ENCODE data around the gene CERCAM.

CERCAM gene

DNA sequence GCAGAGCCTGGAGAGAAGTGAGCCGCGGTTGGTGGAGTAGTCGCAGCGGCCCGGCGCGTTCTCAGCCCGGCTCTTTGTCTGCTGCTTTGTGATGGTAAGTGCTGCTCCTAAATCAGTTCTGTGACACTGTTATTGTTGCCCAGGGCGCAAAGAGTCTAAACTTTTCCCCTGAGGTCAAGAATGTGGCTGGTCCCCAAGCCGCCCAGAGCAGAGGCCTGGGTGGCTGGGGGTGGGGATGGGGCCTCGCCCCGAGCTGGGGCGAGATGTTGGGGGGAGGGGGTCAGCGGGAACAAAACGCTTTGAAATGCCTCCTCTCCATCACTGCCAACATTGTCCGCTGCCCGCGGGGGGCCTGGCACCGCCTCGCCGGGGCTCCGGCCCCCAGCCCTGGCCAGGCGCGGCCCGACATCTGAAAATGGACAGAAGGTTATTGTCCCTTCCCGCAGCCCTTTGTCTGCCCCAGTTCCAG lies 11.7 kb upstream of the CERCAM start:
- Histone ChIP-seq H3K9ac (ENCODE audit: low read depth, low read length, poor library complexity, severe bottlenecking) (no peak overlapping the region), H3F3A (ENCODE audit: low read depth) (no peaks in the 10 kb centered on the region), H3K4me2 (ENCODE audit: low read depth, low read length, poor library complexity, severe bottlenecking) (no peak overlapping the region), H4K20me1 (ENCODE audit: insufficient read depth, low read length, poor library complexity, severe bottlenecking) (no peaks in the 10 kb centered on the region), H3K79me2 (ENCODE audit: insufficient read depth, low read length) (no peaks in the 10 kb centered on the region), H3K27me3 (ENCODE audit: insufficient read depth, low read length, poor library complexity, severe bottlenecking) (no peaks in the 10 kb centered on the region), H3K4me3 (ENCODE audit: low read length, poor library complexity, severe bottlenecking) (no peak overlapping the region), H3K9me3 (ENCODE audit: insufficient read depth, low read depth, low read length) (no peaks in the 10 kb centered on the region), H2AFZ (ENCODE audit: low read length) (no peak overlapping the region), H3K36me3 (ENCODE audit: insufficient read depth, low read length) (no peaks in the 10 kb centered on the region), H3K9me2 (replicated peaks; ENCODE audit: low read depth, low read length) (no peaks in the 10 kb centered on the region), H3K4me1 (ENCODE audit: insufficient read depth, low read length, poor library complexity, severe bottlenecking) (no peaks in the 10 kb centered on the region)
- no peak for TF ChIP-seq EZH2phosphoT487 (IDR thresholded peaks at IDR 0.05; ENCODE audit: borderline replicate concordance)

DNA sequence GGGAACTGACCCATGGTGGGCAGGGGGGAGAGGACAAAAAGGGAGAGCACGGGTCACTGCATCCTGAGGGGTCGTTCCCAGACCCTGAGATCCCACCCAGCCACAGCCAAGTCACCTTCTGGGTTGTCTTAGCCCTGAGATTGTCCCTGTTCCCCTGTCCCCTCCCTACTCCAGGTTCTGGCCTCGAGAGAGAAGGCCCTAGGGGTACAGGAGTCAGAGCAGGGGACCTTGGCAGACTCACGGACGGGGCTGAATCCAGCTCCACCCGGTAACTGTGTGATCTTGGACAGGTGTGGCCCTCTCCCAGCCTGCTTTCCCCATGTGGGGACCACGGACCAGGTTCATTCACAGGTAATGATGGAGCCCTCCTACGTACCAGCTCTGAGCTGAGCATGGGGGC lies 11.2 kb upstream of the CERCAM start:
- Histone ChIP-seq H3F3A (ENCODE audit: low read depth) (no peaks in the 10 kb centered on the region), H3K9me3 (ENCODE audit: insufficient read depth, low read depth, low read length) (no peaks in the 10 kb centered on the region), H3K9ac (ENCODE audit: low read depth, low read length, poor library complexity, severe bottlenecking) (no peak overlapping the region), H3K27me3 (ENCODE audit: insufficient read depth, low read length, poor library complexity, severe bottlenecking) (no peaks in the 10 kb centered on the region), H3K79me2 (ENCODE audit: insufficient read depth, low read length) (no peaks in the 10 kb centered on the region), H3K9me2 (replicated peaks; ENCODE audit: low read depth, low read length) (no peaks in the 10 kb centered on the region), H3K4me1 (ENCODE audit: insufficient read depth, low read length, poor library complexity, severe bottlenecking) (no peaks in the 10 kb centered on the region), H2AFZ (ENCODE audit: low read length) (no peak overlapping the region), H3K36me3 (ENCODE audit: insufficient read depth, low read length) (no peaks in the 10 kb centered on the region), H3K4me2 (ENCODE audit: low read depth, low read length, poor library complexity, severe bottlenecking) (no peak overlapping the region), H3K4me3 (ENCODE audit: low read length, poor library complexity, severe bottlenecking) (no peak overlapping the region), H4K20me1 (ENCODE audit: insufficient read depth, low read length, poor library complexity, severe bottlenecking) (no peaks in the 10 kb centered on the region)
- TF ChIP-seq, protein P1, sequence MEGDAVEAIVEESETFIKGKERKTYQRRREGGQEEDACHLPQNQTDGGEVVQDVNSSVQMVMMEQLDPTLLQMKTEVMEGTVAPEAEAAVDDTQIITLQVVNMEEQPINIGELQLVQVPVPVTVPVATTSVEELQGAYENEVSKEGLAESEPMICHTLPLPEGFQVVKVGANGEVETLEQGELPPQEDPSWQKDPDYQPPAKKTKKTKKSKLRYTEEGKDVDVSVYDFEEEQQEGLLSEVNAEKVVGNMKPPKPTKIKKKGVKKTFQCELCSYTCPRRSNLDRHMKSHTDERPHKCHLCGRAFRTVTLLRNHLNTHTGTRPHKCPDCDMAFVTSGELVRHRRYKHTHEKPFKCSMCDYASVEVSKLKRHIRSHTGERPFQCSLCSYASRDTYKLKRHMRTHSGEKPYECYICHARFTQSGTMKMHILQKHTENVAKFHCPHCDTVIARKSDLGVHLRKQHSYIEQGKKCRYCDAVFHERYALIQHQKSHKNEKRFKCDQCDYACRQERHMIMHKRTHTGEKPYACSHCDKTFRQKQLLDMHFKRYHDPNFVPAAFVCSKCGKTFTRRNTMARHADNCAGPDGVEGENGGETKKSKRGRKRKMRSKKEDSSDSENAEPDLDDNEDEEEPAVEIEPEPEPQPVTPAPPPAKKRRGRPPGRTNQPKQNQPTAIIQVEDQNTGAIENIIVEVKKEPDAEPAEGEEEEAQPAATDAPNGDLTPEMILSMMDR (conservative IDR thresholded peaks at IDR 0.05; ENCODE audit: low read length), result no peak
- no peak for TF ChIP-seq EZH2phosphoT487 (IDR thresholded peaks at IDR 0.05; ENCODE audit: borderline replicate concordance)

DNA sequence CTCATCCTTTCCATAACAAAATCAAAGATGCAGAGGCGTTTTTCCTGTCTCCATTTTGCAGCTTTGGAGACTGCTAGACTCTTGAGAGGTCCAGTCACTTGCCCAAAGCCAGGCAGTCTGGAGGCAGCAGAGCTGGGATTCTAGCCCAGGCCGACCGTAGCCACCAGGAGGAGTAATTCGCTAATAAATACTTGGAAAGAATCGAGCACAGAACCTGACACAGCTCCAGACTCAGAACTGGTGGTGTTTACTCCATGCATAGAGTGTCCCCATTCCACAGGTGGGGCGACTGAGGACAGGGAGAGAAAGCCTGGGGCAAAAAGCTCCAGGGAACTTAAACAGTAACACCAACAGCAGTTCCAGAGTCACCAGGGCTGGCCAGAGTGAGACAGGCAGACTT lies 10.7 kb upstream of the CERCAM start:
- no peak overlapping the region for H2AFZ ChIP-seq (ENCODE audit: low read length)
- no peaks in the 10 kb centered on the region for H3K4me1 ChIP-seq (ENCODE audit: insufficient read depth, low read length, poor library complexity, severe bottlenecking)
- H3K36me3 ChIP-seq (ENCODE audit: insufficient read depth, low read length), result no peaks in the 10 kb centered on the region
- H3K4me2 ChIP-seq (ENCODE audit: low read depth, low read length, poor library complexity, severe bottlenecking), result no peak overlapping the region
- H3K27me3 ChIP-seq (ENCODE audit: insufficient read depth, low read length, poor library complexity, severe bottlenecking), result no peaks in the 10 kb centered on the region
- no peaks in the 10 kb centered on the region for H3K9me2 ChIP-seq (replicated peaks; ENCODE audit: low read depth, low read length)
- no peaks in the 10 kb centered on the region for H4K20me1 ChIP-seq (ENCODE audit: insufficient read depth, low read length, poor library complexity, severe bottlenecking)
- H3F3A ChIP-seq (ENCODE audit: low read depth), result no peaks in the 10 kb centered on the region
- no peaks in the 10 kb centered on the region for H3K9me3 ChIP-seq (ENCODE audit: insufficient read depth, low read depth, low read length)
- H3K79me2 ChIP-seq (ENCODE audit: insufficient read depth, low read length), result no peaks in the 10 kb centered on the region
- TF ChIP-seq, protein P1 (conservative IDR thresholded peaks at IDR 0.05; ENCODE audit: low read length), result 0 out of 2 replicates have a peak, but pooled peaks have one; percentile 18
- no peak for TF ChIP-seq EZH2phosphoT487 (IDR thresholded peaks at IDR 0.05; ENCODE audit: borderline replicate concordance)
- no peak overlapping the region for H3K4me3 ChIP-seq (ENCODE audit: low read length, poor library complexity, severe bottlenecking)
- H3K9ac ChIP-seq (ENCODE audit: low read depth, low read length, poor library complexity, severe bottlenecking), result no peak overlapping the region
